Measurements from ENCODE around the gene PXK. TPM values are rescaled to one million over a fixed set of nuclear protein-coding genes. Genes with fewer than 3 reads are reported as not detected.

PXK gene
- total RNA-seq, 1 donor from 2014 or later: 14.3 TPM

DNA sequence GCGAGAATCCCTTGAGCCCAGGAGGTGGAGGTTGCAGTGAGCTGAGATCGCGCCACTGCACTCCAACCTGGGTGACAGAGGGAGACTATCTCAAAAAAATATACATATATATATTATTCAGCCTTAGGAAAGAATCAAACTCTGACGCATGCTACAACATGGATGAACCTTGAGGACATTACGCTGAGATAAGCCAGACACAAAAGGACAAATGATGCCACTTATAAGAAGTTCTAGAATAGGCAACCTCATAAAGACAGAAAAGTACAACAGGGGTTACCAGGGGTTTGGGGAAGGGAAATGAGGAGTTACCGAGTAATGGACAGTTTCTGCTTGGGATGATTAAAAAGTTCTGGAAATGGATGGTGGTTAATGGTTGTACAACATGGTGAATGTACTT, 100.2 kb downstream of the PXK start:
- H3K9me3 ChIP-seq (ENCODE audit: low read depth): no peaks in the 10 kb centered on the region
- Mint-ChIP-seq H3K36me3 (peaks cover 20% of the 10 kb centered on the region), H3K4me1 (peaks cover 19% of the 10 kb centered on the region), H3K27me3 (ENCODE audit: insufficient read depth, low read depth) (peaks cover 6% of the 10 kb centered on the region), H3K4me3 (peak overlapping the region; percentile 88), H3K9me3 (no peaks in the 10 kb centered on the region), H3K27ac (peak overlapping the region; percentile 10)
- peaks cover 18% of the 10 kb centered on the region for H4K20me1 ChIP-seq (ENCODE audit: low read depth)
- no peaks in the 10 kb centered on the region for H3K27me3 ChIP-seq
- peaks cover 30% of the 10 kb centered on the region for H3K79me2 ChIP-seq (ENCODE audit: low read depth)
- peak overlapping the region; percentile 93 for H3K4me2 ChIP-seq
- H3K4me1 ChIP-seq: peaks cover 32% of the 10 kb centered on the region
- H3K4me3 ChIP-seq: peak overlapping the region; percentile 84
- peaks cover 26% of the 10 kb centered on the region for H3F3A ChIP-seq (ENCODE audit: low read depth)
- no peak overlapping the region for H2AFZ ChIP-seq (replicated peaks)
- no peak for DNase-seq (ENCODE audit: low spot score)
- peaks cover 10% of the 10 kb centered on the region for H3K36me3 ChIP-seq
- H3K27ac ChIP-seq: no peak overlapping the region
- H3K9ac ChIP-seq: peak overlapping the region; percentile 86
- no peak for TF ChIP-seq EZH2 (IDR thresholded peaks at IDR 0.05)
- TF ChIP-seq, protein P1, sequence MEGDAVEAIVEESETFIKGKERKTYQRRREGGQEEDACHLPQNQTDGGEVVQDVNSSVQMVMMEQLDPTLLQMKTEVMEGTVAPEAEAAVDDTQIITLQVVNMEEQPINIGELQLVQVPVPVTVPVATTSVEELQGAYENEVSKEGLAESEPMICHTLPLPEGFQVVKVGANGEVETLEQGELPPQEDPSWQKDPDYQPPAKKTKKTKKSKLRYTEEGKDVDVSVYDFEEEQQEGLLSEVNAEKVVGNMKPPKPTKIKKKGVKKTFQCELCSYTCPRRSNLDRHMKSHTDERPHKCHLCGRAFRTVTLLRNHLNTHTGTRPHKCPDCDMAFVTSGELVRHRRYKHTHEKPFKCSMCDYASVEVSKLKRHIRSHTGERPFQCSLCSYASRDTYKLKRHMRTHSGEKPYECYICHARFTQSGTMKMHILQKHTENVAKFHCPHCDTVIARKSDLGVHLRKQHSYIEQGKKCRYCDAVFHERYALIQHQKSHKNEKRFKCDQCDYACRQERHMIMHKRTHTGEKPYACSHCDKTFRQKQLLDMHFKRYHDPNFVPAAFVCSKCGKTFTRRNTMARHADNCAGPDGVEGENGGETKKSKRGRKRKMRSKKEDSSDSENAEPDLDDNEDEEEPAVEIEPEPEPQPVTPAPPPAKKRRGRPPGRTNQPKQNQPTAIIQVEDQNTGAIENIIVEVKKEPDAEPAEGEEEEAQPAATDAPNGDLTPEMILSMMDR (IDR thresholded peaks at IDR 0.05): no peak

DNA sequence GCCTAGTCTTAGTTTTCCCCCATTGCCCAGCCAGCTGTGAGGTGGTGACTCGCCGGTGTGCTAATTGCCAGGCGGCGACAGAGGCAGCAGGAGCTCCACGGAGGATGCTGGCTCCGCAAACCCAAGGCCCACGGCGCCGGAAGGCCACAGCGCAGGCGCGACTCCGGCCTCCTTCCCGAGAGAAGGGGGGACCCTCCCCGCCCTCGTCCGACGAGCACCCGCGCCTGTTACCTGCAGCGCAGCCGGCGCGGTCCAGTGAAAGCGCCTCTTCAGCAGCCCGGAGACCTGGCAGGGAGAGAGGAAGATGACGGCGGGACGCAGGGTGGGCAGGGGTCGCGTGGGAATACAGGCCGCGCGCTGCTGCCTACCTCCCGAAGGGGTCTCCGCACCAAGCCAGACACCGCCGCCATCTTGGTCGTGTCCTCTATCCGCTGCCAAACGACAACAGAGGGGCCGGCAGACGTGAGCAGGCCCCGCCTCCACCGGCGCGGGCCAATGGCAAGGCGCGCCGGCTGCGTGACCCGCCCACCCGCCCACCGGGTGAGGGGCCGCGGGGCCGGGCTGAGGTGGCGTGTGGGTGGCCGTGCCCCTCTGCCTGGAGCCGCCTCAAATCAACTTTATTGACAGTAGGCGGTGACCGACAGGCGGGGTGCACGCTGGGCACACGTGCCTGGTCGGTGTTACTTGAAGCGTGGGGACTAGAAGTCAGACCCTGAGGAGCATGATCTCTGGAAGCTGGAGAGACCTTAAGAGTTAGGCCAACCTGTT, 100.9 kb downstream of the PXK start, which contains the start of gene PDHB:
Gene PDHB, minus strand, starts transcription at position 433 of the 768 bp plus-strand sequence. Its CDS starts 23 bp downstream, at position 410.
- Mint-ChIP-seq H3K4me3 (peak within 1 kb of the TSS; percentile 88), H3K36me3 (peaks cover 13% of the 10 kb centered on the region), H3K9me3 (no peaks in the 10 kb centered on the region), H3K27ac (peak within 1 kb of the TSS; percentile 27), H3K4me1 (peaks cover 19% of the 10 kb centered on the region), H3K27me3 (ENCODE audit: insufficient read depth, low read depth) (peaks cover 9% of the 10 kb centered on the region)
- peak within 1 kb of the TSS; percentile 89 for H2AFZ ChIP-seq (replicated peaks)
- peak within 1 kb of the TSS; percentile 84 for H3K4me3 ChIP-seq
- TF ChIP-seq EZH2 (IDR thresholded peaks at IDR 0.05) (no peak), EZH2phosphoT487 (IDR thresholded peaks at IDR 0.05) (no peak)
- TF ChIP-seq, protein P1 (IDR thresholded peaks at IDR 0.05): no peak
- H3K27me3 ChIP-seq: no peaks in the 10 kb centered on the region
- peak within 1 kb of the TSS; percentile 93 for H3K4me2 ChIP-seq
- H4K20me1 ChIP-seq (ENCODE audit: low read depth): peaks cover 18% of the 10 kb centered on the region
- peak; percentile 97 for DNase-seq (ENCODE audit: low spot score)
- peaks cover 32% of the 10 kb centered on the region for H3K4me1 ChIP-seq
- H3K79me2 ChIP-seq (ENCODE audit: low read depth): peaks cover 30% of the 10 kb centered on the region
- H3K27ac ChIP-seq: peak within 1 kb of the TSS; percentile 77
- no peaks in the 10 kb centered on the region for H3K9me3 ChIP-seq (ENCODE audit: low read depth)
- H3K36me3 ChIP-seq: peaks cover 10% of the 10 kb centered on the region
- peak within 1 kb of the TSS; percentile 86 for H3K9ac ChIP-seq
- peaks cover 21% of the 10 kb centered on the region for H3F3A ChIP-seq (ENCODE audit: low read depth)

DNA sequence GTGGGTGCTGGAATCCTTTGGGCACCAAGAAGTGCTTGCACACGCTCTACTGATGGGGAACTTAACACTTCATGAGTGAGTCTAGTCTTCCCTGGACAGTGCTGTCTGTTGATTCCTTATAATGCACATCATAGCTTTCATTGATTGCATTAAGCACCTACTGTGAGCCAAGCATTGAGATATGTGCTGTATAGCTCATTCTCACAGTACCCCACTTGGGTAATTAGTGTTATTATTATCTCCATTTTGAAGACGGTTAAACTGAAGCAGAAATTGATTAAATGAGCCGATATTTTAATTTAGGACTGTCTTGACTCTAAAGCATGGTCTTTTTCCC, 101.4 kb downstream of the PXK start:
- Histone ChIP-seq H3K4me1 (peaks cover 32% of the 10 kb centered on the region), H3K27ac (peak overlapping the region; percentile 75), H3K4me3 (no peak overlapping the region), H3K4me2 (peak overlapping the region; percentile 40), H3F3A (ENCODE audit: low read depth) (peaks cover 21% of the 10 kb centered on the region), H3K36me3 (peaks cover 6% of the 10 kb centered on the region), H4K20me1 (ENCODE audit: low read depth) (peaks cover 18% of the 10 kb centered on the region), H3K9me3 (ENCODE audit: low read depth) (no peaks in the 10 kb centered on the region), H2AFZ (replicated peaks) (no peak overlapping the region), H3K9ac (no peak overlapping the region), H3K79me2 (ENCODE audit: low read depth) (peaks cover 30% of the 10 kb centered on the region), H3K27me3 (no peaks in the 10 kb centered on the region)
- H3K27me3 Mint-ChIP-seq (ENCODE audit: insufficient read depth, low read depth): peaks cover 9% of the 10 kb centered on the region
- H3K36me3 Mint-ChIP-seq: peaks cover 10% of the 10 kb centered on the region
- peaks cover 22% of the 10 kb centered on the region for H3K4me1 Mint-ChIP-seq
- TF ChIP-seq EZH2phosphoT487 (IDR thresholded peaks at IDR 0.05): no peak
- TF ChIP-seq, protein P1 (IDR thresholded peaks at IDR 0.05): no peak
- TF ChIP-seq EZH2 (IDR thresholded peaks at IDR 0.05): no peak
- no peaks in the 10 kb centered on the region for H3K9me3 Mint-ChIP-seq
- no peak for DNase-seq (ENCODE audit: low spot score)
- H3K4me3 Mint-ChIP-seq: peak overlapping the region; percentile 81
- peak overlapping the region; percentile 27 for H3K27ac Mint-ChIP-seq
